DOHH2 (cell line): Measurements from ENCODE around the gene CARMIL1.

ENCODE experiments used
- H3F3A ChIP-seq: fragments of 200-600 bp; sonication (generic), shearing (Covaris generic); 2 replicates; pipeline ENCODE4 v1.6.0; 2016; ENCODE audit warnings: antibody characterized with exemption, mild to moderate bottlenecking; ENCODE audit not compliant: control insufficient read depth, insufficient read depth
- H3K27ac ChIP-seq: fragments of 200-600 bp; sonication (generic); 2 replicates; pipeline ENCODE4 v1.5.1; 2014; ENCODE audit warnings: low read depth, mild to moderate bottlenecking, low read length, moderate library complexity
- H3K27me3 ChIP-seq: fragments of 200-600 bp; sonication (generic); 2 replicates; pipeline ENCODE4 v1.6.1; 2014; ENCODE audit warnings: mild to moderate bottlenecking, low read length, mixed read lengths; ENCODE audit not compliant: control insufficient read depth
- H3K36me3 ChIP-seq: fragments of 200-600 bp; sonication (generic); 2 replicates; pipeline ENCODE4 v1.6.1; 2014; ENCODE audit warnings: mild to moderate bottlenecking, low read length, moderate library complexity, mixed read lengths; ENCODE audit not compliant: control insufficient read depth
- H3K4me1 ChIP-seq: fragments of 200-600 bp; sonication (generic); 2 replicates; pipeline ENCODE4 v1.6.1; 2014; ENCODE audit warnings: mild to moderate bottlenecking, low read length, mixed read lengths; ENCODE audit not compliant: control insufficient read depth
- H3K4me2 ChIP-seq: fragments of 200-600 bp; sonication (generic); 2 replicates; pipeline ENCODE4 v1.6.0; 2014; ENCODE audit warnings: mild to moderate bottlenecking, low read length, moderate library complexity
- H3K4me3 ChIP-seq: fragments of 200-600 bp; sonication (generic); 2 replicates; pipeline ENCODE4 v1.5.1; 2014; ENCODE audit warnings: mild to moderate bottlenecking, low read length, mixed read lengths
- H3K79me2 ChIP-seq: fragments of 200-600 bp; sonication (generic); 2 replicates; pipeline ENCODE4 v1.6.1; 2014; ENCODE audit warnings: mild to moderate bottlenecking, low read length, mixed read lengths; ENCODE audit not compliant: control insufficient read depth
- H3K9me2 ChIP-seq: fragments of 200-600 bp; sonication (generic); replicated peaks from 2 replicates; pipeline ENCODE4 v1.6.1; 2014; ENCODE audit warnings: mild to moderate bottlenecking, low read length, mixed read lengths; ENCODE audit not compliant: control insufficient read depth
- H3K9me3 ChIP-seq: fragments of 200-600 bp; sonication (generic); 2 replicates; pipeline ENCODE4 v1.6.1; 2014; ENCODE audit warnings: antibody characterized with exemption, low read length, mixed read lengths; ENCODE audit not compliant: control insufficient read depth, insufficient read depth
- H4K20me1 ChIP-seq: fragments of 200-600 bp; sonication (generic); 2 replicates; pipeline ENCODE4 v1.6.0; 2014; ENCODE audit warnings: low read depth, mild to moderate bottlenecking, antibody characterized with exemption, low read length, moderate library complexity; ENCODE audit not compliant: control insufficient read depth, insufficient read depth
- EZH2phosphoT487 ChIP-seq: fragments of 200-600 bp; sonication (generic); IDR thresholded peaks from 2 replicates; pipeline ENCODE4 v1.6.1; 2017; ENCODE audit warnings: borderline replicate concordance, mild to moderate bottlenecking, antibody characterized with exemption, low read length, moderate library complexity, mixed read lengths
- TF ChIP-seq, protein P1 (sequence below): fragments of 200-600 bp; sonication (generic); IDR thresholded peaks from one replicate; pipeline ENCODE4 v1.5.1; 2014; ENCODE audit warnings: antibody characterized with exemption, mild to moderate bottlenecking, low read depth, low read length; ENCODE audit not compliant: poor library complexity, severe bottlenecking

Gene CARMIL1

DNA sequence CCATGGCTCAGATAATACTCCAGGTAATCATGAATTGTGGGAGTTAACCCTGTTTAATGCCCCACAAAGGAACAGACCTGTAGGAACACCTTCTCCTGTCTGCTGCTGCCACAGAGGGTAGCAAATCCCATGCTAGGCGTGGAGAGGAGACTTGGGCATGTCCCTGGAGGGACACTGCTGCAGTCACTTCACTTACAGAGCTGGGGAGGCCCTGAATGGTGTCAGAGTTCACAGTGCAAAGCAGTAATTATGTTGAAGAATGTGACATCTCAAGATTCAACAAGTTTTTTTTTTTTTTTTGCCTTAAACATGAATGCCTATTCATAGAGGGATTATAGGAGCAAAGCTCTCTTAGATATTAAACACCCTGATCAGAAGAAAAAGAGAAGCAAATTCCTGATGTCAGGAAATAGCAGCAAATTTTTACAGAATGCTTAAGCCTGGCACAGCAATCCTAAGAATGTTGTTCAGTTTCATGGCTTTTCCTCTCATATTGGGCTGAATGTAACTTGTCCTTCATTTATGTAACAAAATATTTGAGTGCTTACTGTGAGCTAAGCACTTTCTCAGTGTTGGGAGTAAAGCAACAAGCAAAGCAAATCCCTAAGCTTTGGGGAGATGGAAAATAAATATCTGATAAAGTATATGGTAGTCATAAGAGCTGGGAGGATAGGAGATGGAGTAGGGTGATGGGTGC is 45.0 kb downstream of the CARMIL1 start:
- Histone ChIP-seq H3K9me2 (no peaks in the 10 kb centered on the region), H4K20me1 (no peaks in the 10 kb centered on the region), H3K4me3 (no peak overlapping the region), H3K36me3 (no peaks in the 10 kb centered on the region), H3K27ac (no peak overlapping the region), H3K4me2 (no peak overlapping the region), H3K79me2 (peaks cover 21% of the 10 kb centered on the region), H3K27me3 (no peaks in the 10 kb centered on the region), H3K9me3 (no peaks in the 10 kb centered on the region; the same call in 1 of the 2 replicates), H3F3A (no peaks in the 10 kb centered on the region), H3K4me1 (peaks cover 6% of the 10 kb centered on the region)
- TF ChIP-seq, protein P1, sequence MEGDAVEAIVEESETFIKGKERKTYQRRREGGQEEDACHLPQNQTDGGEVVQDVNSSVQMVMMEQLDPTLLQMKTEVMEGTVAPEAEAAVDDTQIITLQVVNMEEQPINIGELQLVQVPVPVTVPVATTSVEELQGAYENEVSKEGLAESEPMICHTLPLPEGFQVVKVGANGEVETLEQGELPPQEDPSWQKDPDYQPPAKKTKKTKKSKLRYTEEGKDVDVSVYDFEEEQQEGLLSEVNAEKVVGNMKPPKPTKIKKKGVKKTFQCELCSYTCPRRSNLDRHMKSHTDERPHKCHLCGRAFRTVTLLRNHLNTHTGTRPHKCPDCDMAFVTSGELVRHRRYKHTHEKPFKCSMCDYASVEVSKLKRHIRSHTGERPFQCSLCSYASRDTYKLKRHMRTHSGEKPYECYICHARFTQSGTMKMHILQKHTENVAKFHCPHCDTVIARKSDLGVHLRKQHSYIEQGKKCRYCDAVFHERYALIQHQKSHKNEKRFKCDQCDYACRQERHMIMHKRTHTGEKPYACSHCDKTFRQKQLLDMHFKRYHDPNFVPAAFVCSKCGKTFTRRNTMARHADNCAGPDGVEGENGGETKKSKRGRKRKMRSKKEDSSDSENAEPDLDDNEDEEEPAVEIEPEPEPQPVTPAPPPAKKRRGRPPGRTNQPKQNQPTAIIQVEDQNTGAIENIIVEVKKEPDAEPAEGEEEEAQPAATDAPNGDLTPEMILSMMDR = no peak
- TF ChIP-seq EZH2phosphoT487 = no peak

DNA sequence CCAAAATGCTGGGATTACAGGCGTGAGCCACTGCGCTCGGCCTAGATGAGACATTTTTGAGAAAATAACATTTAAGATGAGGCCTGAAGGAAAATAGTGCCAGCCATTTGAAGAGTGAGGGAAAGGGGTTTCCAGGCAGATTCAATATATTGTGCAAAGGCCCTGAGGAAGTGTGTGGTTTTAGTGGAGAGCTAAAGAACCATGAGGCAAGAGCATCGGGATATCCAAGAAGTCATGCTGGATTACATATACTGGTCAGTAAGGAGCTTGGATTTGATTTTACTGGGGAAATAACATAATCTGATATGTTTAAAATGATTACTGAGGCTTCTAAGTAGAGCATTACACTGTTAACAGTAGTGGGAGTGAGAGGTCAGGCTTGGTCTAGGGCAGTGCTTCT is 47.0 kb downstream of the CARMIL1 start:
- Histone ChIP-seq H4K20me1 (peaks cover 7% of the 10 kb centered on the region; the same call in 1 of the 2 replicates), H3K27ac (no peak overlapping the region), H3K4me3 (no peak overlapping the region), H3F3A (no peaks in the 10 kb centered on the region), H3K9me2 (no peaks in the 10 kb centered on the region), H3K27me3 (no peaks in the 10 kb centered on the region), H3K4me2 (no peak overlapping the region), H3K36me3 (no peaks in the 10 kb centered on the region), H3K79me2 (peaks cover 31% of the 10 kb centered on the region), H3K4me1 (peaks cover 18% of the 10 kb centered on the region), H3K9me3 (no peaks in the 10 kb centered on the region; the same call in 1 of the 2 replicates)
- TF ChIP-seq EZH2phosphoT487 = no peak
- TF ChIP-seq, protein P1 = no peak

DNA sequence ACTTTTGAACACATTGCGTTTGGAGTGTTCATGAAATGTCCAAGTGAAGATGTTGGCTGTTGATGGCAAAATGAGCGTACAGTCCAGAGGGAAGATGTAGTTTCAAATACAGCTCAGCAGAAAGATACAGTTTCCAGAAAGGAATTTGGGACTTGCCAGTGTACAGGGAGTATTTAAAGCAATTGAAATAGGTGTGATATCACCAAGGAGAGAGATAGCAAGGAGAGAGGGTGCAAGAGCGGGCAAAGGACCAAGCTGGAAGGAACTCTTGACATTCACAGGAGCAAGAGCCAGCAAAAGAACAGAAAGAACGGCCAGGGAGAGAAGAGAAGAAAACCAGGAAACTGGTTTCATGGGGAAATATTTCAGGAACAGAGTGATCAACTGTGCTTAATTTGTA is 47.8 kb downstream of the CARMIL1 start:
- Histone ChIP-seq H4K20me1 (peaks cover 7% of the 10 kb centered on the region; the same call in 1 of the 2 replicates), H3K9me2 (no peaks in the 10 kb centered on the region), H3K36me3 (no peaks in the 10 kb centered on the region), H3K79me2 (peaks cover 34% of the 10 kb centered on the region), H3K27me3 (no peaks in the 10 kb centered on the region), H3K4me2 (no peak overlapping the region), H3K4me3 (no peak overlapping the region), H3K27ac (no peak overlapping the region), H3F3A (no peaks in the 10 kb centered on the region), H3K9me3 (no peaks in the 10 kb centered on the region; the same call in 1 of the 2 replicates), H3K4me1 (peaks cover 19% of the 10 kb centered on the region)
- TF ChIP-seq, protein P1 = no peak
- TF ChIP-seq EZH2phosphoT487 = no peak
